GM18858 (cell line): ENCODE results near the gene C1orf116.

ENCODE experiments used
- ATAC-seq: cut with Tn5 transposase; IDR thresholded peaks from one replicate; pipeline ENCODE4 v1.9.1; 2021; ENCODE audit not compliant: unreplicated experiment

Gene C1orf116

DNA sequence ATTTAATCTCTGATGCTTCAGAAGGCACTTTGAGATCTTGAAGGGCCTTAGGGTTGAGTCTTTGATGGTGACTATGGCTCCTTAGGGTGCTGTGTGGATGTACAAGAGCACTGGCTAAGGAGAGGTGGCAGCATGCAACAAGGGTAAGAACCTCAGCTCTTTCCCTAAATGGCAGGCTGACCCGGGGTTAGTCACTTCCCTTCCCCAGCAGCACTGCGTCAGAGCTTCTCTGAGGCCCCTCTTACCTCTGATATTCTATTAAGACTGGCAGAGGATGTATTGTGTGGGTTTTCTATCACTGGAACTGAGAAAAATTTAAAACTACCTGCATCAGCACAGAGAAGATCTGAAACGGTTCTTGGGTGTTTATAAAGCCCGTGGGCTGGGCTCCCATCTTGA, 11.8 kb downstream of the C1orf116 start:
- ATAC-seq: no peak

DNA sequence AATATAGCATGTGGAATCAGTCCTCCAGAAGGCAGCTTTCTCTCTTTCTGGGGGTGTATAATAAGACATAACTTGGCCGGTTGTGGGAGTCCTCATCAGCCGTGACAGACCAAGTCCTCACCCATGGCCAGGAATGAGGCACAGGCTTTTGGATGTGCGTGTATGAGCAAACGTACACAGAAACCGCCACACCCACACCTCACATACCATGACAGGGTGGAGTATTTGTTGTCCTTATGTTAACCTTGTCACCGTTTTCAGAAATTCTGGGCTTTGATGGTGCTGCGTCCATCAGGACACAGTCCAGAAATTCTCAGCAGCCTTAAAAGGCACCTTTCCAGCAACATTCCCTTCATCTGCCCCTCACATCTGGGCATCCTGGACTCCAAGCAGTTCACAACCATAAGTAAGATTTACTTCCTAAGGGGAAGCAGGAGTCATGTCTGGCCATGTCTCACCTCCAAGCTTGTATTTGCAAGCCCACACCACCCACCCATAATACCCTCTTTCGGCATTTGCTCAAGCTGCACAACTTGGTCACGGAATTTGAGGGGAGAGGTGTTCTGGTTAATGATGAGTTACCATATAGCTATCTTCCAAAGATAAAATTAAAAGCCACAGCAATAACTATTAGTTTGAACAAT, 12.4 kb downstream of the C1orf116 start:
- no peak for ATAC-seq

DNA sequence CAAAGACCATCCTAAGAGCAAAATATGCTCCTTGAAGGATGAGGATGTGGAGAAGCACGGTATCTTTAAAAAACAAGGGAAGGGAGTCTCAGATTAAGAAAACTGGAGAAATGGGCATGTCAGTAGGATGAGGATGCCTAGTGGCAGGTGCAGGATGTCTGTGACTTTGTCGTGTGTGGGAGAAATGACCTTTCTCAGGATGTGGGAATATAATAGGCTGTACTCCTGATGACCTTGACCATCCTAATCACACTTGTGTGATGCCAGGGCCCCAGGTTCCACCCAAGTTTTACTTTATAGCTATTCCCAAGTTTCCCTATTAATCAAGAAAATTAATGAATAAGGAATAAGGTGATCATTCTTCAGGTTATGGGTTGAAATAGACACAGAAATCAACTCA, 12.9 kb downstream of the C1orf116 start:
- no peak for ATAC-seq

DNA sequence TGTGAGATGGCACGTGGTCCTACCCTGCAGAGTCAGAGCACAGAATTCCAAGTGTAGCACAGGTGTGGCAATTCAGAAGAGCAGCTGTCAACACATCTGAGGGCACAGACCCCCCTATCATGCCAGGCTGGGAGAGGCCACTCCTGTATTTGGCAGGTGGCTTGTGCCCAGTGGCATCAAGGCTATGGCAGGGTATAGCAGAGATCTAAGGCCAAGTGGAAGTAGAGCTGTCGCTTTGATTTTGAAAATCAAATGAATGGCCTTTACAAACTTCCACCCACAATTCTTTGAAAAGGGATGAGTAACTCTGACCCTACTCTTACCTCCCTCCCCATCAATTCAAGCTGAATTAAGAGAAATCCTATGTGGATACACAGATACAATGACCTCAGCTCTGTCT, 13.4 kb downstream of the C1orf116 start:
- no peak for ATAC-seq

DNA sequence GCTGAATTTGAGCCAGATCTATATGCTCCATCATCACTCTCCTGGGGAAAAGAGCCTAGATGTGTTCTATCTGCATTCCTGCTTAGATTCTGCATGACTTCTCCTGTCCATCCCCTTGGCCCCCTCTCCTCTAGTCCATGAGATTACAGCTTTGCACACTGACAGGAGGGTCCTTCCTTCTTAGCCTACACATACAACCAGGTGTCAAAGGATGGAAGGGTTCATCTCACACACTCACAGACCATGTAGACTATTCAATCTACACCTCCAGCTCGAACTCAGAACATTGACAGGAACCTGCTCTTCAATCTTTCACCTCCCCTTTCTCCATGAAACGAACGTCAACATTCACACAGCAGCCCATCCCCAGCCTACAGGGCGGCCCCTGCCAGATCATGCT, 13.8 kb downstream of the C1orf116 start:
- ATAC-seq: no peak

DNA sequence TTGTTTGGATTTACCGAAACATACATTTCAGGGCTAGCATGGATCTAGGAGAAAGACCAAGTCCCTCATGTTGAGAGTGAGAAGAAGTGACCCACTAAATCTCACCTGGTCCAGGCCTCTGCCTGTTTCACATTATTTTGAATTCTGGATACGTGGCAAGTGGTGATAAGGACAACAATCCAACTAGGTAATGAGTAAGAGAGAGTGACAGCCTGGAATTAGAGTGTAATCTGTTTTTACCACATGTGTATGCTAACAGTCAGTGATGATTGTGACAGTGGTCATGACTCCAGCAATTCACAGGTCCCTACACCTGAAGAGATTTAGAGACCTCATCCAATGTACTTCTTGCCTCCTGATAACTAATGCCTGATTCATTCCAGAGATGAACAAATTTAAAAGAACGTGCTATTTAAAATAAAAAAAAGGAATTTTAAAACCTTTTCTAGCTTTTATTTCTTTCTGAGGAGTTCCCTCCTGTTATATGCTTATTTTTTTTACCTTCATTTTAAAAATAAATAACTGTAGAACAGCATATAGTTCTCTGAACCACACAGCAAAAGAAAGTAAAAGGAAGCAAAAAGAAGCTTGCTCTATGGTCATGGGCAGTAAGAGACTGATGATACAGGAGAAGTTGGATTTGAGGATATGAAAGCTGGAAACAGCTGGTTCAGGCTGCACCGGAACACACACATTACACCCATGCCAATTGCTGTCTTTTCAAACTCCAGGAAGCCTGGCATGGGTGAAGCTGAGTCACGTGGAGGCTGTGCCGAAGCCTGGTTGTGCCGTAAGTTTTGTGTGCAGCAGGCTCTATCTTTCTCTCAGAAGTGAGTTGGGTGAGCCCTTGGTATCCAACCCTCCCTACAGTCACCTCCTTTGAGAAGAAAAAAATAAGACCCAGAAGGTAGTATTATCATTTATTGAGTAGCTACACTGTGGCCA, 14.7 kb downstream of the C1orf116 start:
- ATAC-seq: no peak

DNA sequence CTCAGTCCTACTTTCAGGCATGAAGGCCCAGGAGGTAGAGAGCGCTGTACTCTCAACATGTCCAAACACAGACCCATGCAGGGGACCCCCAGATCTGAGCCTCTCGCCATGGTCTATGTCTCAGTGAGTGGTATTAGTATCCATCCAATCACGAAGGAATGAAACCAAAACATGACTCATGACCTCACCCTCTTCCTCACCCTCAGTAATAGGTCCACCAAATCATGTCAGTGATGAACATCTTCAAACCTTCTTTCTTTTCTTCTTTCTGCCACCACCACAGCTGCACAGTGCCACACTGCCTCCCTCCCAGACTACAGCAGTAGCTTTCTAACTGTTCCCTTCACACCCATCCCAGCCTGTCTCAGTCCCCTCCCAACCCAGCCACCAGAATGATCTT, 16.8 kb downstream of the C1orf116 start:
- ATAC-seq: no peak

DNA sequence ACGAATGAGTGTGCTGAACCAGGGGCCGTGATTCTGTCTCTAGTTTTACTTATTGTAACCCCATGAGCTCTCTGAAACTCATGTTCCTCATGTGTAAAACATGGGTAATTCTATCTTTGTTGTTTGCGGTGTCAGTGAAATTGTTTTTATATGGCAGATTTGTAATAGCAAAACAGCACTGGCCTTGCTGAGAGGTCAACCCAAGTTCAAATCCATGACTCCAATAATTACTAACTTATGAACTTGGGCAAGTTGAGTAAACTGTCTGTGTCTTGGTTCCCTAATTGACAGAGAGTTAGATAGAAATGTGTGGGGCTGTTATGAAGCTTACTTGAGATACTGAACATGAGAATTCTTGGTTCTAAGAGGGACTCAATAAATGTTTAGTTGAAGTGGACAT, 17.8 kb downstream of the C1orf116 start:
- no peak for ATAC-seq

DNA sequence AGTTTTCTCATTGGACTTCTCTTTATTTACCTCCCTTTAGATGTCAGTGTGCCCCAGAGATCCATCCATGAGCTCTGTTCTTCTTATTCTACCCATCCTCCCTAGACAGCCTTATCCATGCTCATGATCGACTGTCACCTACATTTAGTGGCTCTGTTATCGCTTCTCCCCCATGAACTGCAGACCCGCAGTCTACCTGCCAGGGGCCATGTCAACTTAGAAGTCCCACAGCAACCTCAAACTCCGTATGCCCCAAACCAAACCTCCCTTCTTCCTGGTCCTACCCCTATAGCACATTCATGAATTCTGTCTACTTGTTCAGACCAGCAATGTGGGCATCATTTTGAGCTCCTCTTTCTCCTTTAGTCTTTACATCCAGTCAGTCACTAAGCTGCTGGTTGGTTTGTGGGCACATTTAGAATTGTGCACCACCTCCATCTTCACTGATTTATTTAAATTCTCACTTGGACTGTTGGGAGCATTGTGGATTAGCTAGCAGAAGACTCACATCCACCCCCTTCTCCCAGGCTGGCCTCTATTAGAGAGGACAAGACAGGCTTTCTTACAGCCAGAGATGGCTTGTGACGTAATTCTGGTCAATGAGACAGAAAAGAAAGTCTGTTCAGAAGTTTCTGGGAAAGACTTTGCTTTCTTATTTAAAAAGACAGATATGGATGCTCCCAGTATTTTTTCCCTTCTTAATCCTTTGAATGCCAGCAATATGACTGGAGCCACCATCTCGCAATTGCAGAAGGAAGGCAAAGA, 19.1 kb downstream of the C1orf116 start:
- no peak for ATAC-seq

DNA sequence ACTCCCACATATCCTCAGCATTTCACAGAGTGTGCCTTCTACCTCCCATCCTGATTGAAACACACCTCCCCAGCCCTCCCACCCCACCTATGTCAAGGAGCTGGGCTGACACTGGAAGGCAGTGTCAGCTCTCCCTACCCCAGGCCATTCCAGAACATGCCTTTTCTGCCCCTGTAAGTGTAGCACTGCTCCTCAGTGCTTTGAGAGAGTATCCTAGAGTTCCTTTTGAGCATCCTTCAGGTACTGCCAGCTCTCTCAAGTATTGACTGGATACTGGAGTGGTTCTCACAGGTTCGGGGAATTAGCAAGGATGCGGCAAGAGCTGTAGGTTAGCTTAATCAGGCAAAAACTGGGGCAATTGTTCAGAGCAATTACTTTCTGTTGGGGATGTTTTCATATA, 21.8 kb downstream of the C1orf116 start:
- ATAC-seq: no peak

DNA sequence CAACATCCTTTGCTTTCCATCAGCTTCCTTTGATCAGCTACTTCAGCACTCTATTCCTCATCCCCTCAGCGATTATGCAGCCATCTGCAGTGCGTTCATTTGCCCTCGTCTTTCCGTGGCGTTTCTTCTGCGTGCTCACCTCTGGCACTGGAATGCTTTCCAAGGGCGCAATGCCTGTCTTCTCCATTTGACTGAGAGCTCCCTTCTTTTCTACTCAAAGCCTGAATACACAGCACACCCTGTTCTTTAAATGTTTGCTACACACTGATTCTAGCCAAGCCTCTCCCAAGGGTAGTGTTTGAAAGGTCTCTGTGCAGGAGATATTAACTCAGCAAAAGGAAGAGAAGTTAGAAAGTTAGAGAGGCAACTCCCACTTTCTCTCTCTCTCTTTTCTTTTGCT, 22.6 kb downstream of the C1orf116 start:
- no peak for ATAC-seq

DNA sequence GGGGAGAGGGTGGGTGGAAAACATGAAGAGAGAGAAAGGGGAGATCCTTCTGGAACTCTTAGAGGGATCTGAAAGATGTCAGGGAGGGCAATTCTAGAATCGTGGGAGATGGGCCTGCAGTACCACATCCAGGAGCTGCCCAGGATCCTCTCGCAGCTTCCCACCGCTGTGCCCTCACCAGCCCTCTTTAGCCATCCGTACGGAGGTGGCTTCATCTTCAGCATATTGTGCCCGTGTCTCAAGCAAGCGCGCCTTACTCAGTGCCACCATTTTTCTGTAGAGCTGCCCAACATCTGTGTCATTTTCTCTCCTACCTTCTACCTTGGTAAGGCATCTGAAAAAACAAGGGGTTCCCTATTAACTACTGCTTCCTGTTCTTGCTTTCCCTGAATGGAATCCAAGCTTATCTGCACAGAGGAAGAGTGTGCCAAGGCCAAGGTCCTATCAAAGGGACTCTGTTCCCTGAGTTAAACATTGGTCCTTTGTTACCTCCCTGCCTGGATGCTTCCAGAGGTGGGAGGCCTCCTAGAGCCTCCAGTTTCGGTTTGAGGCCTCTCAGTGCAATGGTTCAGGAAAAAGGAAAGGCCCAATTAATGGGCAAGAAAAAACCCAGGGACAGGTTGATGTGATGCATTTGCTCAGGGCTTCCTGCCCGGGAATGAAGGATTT, 23.2 kb downstream of the C1orf116 start:
- no peak for ATAC-seq

DNA sequence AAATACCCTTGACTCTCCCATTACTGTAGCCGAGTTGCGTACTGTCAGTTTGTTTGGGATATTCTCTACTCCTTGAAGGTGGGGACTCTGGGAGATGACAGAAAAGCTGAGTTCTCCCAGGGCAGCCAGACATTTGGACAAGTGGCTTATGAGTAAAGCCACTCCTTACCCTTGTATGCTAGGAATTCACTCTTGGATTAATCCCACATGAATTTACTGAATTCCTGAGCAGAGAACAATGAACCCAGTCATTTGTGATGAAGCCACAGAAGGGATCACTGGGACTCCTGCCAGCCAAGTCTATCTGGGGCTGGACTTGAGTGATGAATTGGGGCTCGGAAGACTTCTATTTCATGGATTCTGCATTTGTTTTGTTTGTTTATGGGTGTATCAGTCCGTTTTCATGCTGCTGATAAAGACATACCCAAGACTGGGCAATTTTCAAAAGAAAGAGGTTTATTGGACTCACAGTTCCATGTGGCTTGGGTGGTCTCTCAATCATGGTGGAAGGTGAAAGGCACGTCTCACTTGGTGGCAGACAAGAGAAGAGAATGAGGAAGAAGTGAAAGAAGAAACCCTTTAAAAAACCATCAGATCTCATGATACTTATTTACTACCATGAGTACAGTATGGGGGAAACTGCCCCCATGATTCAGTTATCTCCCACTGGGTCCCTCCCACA, 25.1 kb downstream of the C1orf116 start:
- no peak for ATAC-seq

DNA sequence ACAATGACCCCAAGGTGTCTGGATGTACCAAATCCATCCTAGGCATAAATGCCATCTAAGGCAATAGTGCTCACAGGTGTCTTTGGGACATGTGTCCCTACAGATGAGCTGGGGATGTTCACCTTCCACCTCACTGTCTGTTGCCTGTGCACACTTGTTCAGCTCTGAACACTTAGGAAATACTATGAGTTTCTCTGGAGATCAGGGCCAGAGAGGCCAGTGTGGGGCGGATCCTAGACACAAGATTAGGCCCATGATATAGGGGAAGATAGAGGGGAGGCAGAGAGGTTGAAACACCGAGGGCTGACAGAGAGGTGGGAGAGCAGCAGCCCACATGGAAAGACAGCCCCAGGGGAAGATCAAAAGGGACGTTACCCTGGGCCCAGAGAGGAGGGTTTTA, 25.6 kb downstream of the C1orf116 start:
- no peak for ATAC-seq

DNA sequence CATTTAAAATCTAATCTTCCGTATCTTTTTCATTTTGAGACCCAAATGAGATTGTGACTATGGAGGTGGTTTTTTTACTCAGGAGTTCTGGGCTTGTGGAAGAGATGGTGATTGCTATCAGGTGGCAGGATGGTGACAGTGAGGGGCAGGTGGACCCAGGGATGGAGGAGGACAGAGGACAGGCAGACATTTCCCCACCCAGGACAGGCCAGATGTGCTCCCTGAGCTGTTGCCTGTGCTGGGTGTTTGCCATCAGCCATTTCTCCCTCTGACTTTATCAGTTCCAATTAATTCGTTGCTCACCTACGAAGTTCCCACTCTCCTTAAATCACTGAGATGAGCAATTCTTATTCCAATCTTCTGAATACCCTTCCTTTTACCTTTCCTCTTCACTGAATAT, 26.5 kb downstream of the C1orf116 start:
- no peak for ATAC-seq

DNA sequence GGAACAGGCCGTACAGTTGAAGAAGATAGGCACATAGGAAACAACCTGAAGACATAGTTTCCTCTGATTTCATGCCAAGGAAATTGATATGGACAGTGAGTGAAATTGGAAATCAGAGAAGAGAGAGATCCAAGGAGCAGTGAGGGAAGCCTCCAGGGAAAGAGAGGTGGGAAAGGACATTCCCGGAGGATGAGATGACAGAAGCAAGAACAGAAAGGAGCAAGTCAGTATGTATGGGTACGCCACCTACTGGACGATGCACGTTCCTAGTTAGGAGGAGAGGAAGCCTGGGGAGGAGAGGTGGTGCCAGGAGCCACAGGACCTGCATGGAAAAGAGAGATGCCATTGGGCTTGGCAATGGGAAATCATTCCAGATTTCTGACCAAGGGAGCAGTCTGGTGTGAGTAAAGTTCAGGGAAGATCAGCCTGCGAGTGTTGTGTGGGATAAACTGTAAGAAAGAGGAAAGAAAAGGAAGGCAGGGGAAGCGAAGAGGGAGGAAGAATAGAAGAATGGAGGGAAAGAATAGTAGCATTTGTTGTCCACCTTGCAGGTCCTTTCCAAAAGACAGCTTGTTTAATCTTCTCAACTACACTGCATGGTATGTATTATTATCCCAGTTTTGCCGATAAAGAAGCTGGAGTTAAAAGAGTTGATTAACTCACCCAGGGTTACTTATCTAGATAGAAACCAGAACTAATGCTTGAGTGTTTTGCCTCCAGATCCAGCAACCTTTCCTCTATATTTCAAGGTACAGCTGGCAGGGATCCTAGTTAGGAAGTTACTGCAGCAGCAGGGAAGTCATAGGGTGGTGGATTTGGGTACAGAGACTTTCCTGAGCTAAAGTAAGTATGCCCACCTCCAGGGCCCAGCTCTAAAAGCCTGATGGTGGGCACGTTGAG, 27.4 kb downstream of the C1orf116 start:
- no peak for ATAC-seq

DNA sequence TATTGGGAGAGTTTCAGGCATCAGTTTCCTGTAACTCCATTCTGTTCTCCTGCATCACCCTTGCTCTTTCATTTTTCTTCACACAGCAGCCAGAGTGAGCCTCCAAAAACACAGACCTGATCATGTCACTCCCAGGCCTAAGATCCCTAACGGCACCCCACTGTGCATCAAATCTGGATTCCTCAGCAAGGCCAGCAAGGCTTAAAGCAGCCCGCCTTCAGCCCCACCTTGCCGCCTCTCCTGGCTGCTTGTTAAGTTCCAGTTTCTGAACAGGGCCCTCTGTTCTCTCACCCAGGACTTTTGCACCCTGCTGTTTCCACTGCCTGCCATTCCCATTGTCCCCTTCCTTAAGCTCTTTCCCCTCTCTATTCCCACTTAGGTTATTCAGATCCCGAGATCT, 29.3 kb downstream of the C1orf116 start:
- ATAC-seq: no peak

DNA sequence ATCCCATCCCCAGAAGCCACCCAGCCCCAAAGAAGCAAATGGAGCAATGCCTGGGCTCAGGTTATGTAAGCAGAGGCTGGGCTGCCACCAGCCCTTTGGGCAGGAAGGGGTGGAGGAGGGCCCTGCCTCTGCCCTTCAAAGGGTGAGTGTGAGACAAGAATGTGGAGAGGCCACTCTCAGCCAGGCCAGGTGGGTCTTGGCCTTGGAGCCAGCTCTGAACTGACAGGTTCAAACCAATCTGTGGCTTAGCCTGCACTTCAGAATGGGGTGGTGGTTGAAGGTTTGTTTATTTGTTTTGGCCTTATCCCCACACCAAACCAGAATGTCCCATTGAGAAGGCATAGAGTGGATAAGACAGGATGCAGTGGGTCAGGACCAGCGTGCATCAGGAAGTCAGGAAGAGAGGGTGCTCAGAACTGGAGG, 29.8 kb downstream of the C1orf116 start:
- no peak for ATAC-seq

DNA sequence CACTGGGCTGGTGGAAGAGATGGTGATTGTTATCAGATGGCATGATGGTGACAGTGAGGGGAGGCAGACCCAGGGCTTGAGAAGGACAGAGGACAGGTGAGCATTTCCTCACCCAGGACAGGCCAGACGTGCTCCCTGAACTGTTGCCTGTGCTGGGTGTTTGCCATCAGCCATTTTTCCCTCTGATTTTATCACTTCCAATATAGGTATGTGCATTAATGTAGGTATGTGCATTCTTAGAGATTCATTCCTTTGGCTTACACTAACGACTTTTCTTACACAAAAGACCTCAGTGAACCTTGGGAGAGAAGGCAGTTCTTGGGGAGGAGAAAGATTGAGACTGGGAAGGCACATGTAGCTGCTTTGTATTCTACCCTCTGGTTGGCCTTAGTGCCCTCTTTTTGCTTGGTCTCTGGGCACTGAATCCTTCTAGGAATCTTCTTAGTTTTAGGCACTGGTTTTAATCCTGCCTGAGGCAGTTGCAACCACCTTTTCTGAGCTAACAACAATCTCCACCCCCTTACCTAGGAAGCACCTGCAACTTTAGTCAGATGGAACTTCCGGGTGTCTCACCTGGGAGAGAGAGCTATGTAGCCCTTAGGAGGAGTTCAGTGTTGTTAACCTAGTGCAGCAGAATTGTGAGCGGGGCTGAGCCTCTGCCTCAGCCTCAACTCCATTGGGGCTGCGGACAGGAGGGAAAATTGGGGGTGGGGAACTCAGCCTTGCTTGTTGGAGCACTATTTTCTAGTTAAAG, 30.9 kb downstream of the C1orf116 start:
- ATAC-seq: no peak
